Activated CD4-positive, alpha-beta T cell treated with anti-CD3 and anti-CD28 coated beads, Interleukin-2, amount 50 U/mL, for 4 hours (primary cell): ENCODE measurements around the gene SNX8.

Experiments
- DNase-seq, 2 experiments: peaks; one replicate each; pipeline ENCODE4 v3.0.0-alpha.2; 2020

The SNX8 gene

GRCh38 chr7:2259480-2259879, 54.8 kb downstream of the SNX8 start:
- DNase-seq: no peak

DNA sequence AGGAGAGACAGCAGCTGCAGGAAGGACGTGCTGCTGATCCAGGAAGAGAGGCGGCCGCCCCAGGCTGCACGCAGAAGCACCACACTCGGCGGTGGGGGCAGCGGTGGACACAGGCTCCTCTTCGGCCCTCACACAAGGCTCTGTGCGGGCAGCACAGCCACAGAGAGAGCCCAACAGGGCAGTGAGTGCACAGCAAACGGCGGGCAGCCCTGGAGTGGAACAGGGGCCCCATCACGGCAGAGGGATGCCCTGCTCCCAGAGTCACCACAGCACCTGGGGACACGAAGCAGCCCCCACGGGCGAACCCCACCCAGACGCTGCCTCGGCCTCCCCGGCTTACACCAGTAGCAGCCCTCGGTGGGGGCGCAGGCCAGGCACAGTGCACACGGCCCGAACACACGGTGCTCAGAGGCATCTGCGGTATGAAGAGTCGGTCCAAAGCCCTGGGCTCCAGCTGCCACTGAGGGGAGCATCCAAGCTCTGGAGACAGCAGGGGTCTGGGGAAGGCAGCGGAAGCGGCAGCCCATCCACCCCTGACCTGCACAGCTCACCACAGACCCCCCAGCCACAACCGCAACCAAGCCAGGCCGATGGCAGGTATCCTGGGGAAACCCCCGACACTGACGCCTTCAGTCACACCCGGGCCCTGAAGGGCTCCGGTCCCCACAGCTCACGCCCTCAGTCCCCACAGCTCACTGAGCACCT, 55.4 kb downstream of the SNX8 start:
- no peak for DNase-seq

DNA sequence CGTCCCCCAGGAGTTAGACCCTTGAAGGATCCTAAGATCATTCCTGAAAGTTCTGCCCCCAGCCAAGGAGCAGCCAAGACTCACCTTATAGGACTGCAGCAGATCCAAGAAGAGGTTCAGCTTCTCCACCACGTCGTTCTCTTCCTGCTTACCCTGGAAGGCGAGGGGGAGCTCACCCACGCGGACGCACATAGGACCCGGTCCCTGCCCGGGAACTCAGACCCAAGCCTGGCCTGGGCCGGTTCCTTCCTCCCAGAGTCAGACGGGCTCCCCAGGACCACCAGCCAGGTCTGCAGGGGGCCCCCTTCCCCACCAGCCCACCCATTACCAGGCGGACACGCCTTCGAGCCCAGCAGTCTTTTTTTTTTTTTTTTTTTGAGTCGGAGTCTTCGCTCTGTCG, 56.6 kb downstream of the SNX8 start:
- no peak for DNase-seq

DNA sequence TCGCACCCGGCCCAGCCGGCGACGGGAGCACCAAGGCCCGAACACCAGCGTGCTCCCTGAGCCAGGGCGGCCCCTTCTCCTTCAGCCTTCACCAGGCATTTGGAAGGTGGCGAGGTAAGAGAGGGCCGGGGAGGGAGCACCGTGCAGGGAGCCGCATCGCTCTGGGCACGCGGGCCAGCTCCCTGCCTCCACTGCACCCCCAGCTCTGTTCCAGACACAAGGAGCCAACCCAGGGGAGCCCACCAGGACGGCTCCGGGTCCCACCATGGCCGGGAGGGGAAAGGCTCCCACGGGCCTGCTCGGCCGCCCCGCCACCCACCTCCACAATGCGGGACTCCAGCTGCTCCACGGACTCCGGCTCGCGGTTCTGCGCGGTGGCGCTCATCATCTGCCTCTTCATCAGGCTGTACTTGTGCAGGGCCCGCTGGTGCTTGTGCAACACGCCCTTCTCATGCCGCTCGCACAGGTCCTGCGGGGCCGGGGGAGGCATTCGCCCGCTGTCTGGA, 57.1 kb downstream of the SNX8 start:
- DNase-seq: no peak

- no peak for DNase-seq
Observed at GRCh38 chr7:2256306-2257045, 57.8 kb downstream of the SNX8 start.

GRCh38 chr7:2255145-2256139, 58.8 kb downstream of the SNX8 start:
- DNase-seq: no peak

DNA sequence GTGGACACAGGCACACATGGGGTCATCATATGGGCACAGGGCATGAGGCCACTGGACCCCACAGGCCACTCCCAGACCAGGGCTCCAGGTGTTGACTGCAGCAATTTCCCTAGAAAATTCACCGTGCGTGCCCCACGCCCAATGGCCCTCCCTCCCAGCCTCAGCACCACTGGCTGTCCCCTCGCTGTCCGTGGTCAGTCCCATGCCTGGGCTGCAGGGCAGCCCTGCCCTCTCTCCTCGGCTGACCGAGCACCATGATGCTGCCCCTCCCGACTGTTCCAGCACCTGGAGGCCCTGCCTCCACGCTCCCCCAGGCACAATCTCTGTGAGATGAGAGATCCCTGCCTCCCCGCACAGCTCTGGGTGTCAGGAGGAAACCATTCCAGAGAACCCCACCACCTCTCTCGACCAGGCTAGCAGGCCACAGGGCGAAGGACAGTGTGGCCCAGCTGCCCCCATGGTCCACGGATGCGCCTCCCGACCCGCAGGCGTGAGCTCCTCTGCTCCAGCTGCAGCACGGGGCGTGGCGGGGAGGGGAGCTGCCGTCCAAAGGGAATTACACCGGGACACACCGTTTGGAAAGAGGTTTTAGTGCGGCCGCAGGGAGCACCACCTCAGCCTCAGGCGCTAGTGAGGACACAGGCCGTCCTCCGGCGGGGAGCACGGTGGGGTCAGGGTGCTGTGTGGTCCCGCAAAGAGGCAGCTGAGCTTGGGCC, 59.7 kb downstream of the SNX8 start:
- DNase-seq: no peak

- no peak for DNase-seq
Observed at GRCh38 chr7:2253525-2254244, 60.6 kb downstream of the SNX8 start.

DNA sequence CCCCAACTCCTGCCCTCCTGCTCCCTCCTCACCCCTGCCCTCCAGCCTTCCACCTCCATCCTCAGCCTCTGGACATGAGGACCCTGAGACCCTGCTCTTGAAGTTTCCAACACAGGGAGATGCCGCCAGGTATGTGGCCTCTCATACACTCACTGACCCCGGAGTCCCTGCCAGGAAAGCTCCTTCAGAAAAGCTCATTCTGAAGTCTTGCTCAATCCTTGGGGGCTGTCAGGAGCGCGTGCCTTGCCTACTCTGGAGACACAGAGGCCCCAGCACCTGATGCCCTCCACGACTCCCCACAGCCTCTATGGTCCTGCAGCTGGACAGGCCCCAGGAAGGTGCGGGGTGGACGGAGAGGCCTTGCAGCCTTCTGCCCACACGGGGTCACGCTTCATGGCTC, 61.2 kb downstream of the SNX8 start:
- no peak for DNase-seq

- no peak for DNase-seq
Observed at GRCh38 chr7:2251841-2252771, 62.1 kb downstream of the SNX8 start.

DNA sequence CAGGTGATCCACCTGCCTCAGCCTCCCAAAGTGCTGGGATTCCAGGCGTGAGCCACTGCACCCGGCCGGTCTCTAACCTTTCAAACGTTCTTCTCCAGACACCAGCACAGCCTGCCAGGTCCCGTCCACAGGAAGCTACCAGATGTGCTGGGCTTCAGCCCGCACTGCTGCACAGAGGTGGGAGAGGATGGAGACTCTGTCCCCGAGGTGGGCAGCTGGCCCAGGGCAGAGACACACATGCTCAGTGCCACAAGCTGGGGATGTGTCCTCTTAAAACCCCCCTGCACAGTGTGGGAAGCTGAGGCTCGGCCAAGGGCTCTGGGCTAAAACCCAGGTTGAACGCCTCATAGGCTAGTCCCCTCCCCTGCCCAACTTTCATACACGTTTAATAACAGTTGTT, 62.9 kb downstream of the SNX8 start:
- DNase-seq: no peak

GRCh38 chr7:2249744-2250323, 64.4 kb downstream of the SNX8 start:
- no peak for DNase-seq

GRCh38 chr7:2248984-2249694, 65.1 kb downstream of the SNX8 start:
- no peak for DNase-seq

DNA sequence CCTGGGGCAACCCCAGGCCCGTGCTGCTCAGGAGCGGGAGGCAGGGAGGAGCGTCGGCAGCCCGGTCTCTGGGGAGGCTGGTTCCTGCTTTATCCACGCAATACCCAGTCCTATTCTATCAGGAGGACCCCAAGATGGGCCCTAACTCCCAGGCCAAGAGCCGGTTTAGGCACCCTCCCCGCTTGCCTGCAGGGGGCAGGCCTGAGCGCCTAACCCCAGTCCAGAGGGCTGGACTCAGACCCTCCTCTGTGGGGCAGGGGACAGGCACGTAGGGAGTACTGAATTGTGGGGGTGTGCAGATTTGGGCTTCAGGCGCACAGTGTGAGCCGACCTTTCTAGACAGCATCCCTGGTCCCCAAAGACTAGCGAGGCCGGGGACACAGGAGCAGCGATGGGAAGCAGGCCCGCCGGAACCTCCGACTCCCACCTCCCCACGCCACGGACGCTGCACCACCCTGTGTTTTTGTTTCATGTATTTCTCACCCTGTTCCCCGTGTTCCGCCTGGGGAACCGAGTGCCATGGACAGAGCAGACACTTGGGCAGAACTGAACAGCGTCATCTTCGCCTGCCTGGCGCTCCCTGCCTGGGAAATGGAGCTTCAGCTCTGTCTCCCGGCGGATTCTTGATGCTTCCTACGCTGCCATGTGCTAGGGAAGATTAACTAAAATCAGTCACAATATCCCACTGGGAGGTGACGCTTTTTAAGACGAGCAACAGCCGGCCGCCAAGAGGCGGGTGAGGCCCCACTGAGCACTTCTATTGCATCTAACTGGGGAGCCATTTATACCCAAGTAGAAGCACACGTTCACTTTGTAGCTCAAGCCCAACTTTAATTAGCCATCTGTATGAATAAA, 66.9 kb downstream of the SNX8 start:
- DNase-seq: no peak

DNA sequence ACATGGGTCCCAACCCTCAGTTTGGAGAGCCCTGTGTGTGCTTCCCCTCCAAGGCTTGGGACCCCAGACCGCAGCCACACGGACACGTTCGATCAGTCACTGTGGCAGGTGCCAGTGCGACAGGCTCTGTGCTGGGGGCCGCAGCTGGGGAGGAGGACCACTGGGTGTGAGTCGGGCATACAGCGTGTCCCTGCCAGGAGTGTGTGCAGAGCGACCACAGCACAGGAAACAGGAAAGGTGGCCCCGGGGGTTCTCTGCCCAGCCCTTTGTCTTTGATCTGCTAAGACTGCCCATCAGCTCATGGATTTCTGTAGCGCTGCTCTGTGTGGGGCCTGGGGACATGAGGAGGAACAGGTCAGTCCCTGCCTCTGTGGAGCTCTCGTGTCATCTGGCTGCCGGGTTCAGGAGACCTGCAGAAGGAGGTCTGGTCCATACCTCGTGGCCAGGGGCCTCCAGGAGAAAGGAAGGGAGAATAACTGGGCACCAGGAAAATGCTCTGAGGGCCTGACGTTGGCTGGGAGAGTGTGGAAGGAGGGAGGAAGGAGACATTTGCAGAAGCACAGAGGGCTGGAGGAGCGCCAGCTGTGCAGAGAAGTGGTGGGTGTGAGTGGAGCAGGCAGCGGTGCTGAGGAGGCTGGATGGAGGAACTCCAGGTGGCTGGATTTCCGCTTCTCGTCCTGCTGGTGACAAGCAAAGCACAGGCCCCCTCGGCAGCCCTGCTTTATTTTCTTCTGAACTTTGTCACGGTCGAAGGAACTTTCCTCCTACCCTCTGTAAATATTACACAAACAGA, 68.2 kb downstream of the SNX8 start:
- DNase-seq: no peak

DNA sequence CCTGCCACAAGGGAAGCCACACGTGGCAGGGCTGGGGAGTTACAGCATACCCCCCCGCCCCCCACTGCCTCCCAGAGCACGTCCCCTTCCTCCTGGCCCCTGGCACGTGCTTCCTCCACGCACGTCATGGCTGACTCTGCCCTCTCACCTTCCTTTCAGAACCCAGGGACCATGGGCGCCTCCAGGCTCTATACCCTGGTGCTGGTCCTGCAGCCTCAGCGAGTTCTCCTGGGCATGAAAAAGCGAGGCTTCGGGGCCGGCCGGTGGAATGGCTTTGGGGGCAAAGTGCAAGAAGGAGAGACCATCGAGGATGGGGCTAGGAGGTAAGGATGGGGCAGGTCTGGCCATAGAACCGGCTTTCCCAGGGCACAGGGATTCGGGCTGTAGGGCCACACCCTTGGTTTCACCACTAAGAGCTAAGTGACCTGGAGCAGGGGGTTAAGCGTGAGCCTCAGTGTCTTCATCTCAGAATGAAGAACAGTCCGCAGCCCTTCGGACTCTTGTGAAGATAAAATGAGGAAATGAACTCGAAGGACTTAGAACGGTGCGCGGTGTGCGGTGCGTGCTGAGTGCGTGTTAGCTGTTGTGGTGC, 69.7 kb downstream of the SNX8 start:
- no peak for DNase-seq

- no peak for DNase-seq
Observed at GRCh38 chr7:2243458-2243857, 70.8 kb downstream of the SNX8 start.
